ENCODE results near the gene L1CAM. TPM values are rescaled to one million over a fixed set of nuclear protein-coding genes. Genes with fewer than 3 reads are reported as not detected.
A peak's percentile ranks its signal among the peaks of the same experiment; 100 is the strongest.

The L1CAM gene
- polyA plus RNA-seq, 1 of the 3 experiments (the other 2 are of a cell fraction) = 1.9 TPM

DNA sequence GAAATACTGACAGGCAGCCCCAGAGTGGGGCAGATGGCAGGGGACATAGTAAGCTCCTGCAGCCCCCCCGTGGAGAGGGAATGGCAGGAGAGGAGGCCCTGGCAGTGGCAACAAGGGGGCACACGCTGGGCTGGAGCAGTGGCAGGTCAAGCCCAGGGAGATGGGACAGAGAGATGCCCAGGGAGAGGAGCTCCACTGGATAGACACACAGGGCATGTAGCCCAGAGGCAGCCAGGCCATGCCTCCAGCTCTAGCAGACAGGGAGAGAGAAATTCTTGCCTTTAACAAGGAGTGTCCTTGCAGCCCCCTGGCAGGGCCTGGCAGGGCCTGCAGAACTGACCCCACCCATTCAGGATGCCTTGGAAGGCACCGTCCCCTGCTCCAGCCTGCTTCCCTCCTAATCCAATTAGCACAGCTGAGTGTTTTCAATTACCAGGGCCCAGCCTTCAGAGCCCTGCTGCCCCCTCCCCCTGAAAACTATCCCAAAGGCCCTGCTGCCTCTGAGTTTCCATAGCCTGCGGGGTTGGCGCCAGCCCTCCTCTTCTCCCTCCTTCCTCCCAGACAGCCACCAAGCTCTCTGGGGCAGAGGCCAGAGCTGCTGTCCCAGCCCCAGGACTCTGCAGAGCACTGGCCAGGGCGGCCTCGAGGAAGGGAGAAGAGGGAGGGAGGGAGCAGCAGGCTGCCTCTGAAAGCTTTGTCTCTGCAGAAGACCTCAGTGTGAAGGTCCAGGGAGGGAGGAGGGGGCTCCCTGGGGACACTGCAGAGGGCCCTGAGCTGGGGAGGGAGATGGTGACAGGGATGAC is 12.5 kb downstream of the L1CAM start:
- peaks cover 0 to 48% of the 10 kb centered on the region in 2 experiments; a peak in 1 of 4 replicates for H3K4me1 ChIP-seq (ENCODE audit: control insufficient read depth in 1 of 2, insufficient read depth in 2 of 2, low read depth in 1 of 2, low read length in 1 of 2)
- no peaks in the 10 kb centered on the region for H3K9me2 ChIP-seq
- no peaks in the 10 kb centered on the region for H3K79me2 ChIP-seq (ENCODE audit: insufficient read depth)
- H4K20me1 ChIP-seq (ENCODE audit: insufficient read depth) = peaks cover 7% of the 10 kb centered on the region; the same call in 1 of the 2 replicates
- no peaks in the 10 kb centered on the region for H3F3A ChIP-seq (replicated peaks; ENCODE audit: insufficient read depth)
- 0 out of 2 replicates have a peak, but pooled peaks cover under 1% of the 10 kb centered on the region for H3K27me3 ChIP-seq (ENCODE audit: insufficient read depth)
- peak overlapping the region in 1 of 2 experiments; percentile 92; a peak in 2 of 4 replicates for H3K27ac ChIP-seq (ENCODE audit: low read depth in 2 of 2, low read length in 1 of 2)
- WGBS (ENCODE audit: low lambda C conversion rate) = 0% methylated on average over 5 of the region's 7 CpGs
- ChIA-PET POLR2A (interaction anchor here (0.6 to 1.6 kb wide), 7 partner anchors 8 to 79 kb away, joined by 3 to 5 read pairs (median 4); partner anchors contain the start of genes IDH3G, L1CAM and SSR4), CTCF (interaction anchor here (0.9 to 1.9 kb wide), 6 partner anchors 11 to 110 kb away, joined by 3 to 6 read pairs (median 4); partner anchors contain the start of gene PLXNB3)
- H3K36me3 ChIP-seq (replicated peaks in 1 of 2; ENCODE audit: control insufficient read depth in 1 of 2, insufficient read depth in 2 of 2, low read length in 1 of 2) = no peaks in the 10 kb centered on the region
- H3K9ac ChIP-seq = no peak overlapping the region
- H3K4me3 ChIP-seq (ENCODE audit: low read depth in 2 of 2, low read length in 1 of 2) = peak overlapping the region in 1 of 2 experiments; percentile 34; a peak in 1 of 4 replicates
- TF ChIP-seq FOXM1 (IDR thresholded peaks at IDR 0.05; ENCODE audit: low read depth) = no peak
- no peak for TF ChIP-seq RAD21 (IDR thresholded peaks at IDR 0.05; ENCODE audit: low read length)
- peak; percentile 36 for TF ChIP-seq CHD2 (IDR thresholded peaks at IDR 0.05; ENCODE audit: low read length, partially characterized antibody)
- TF ChIP-seq FOSL2 (IDR thresholded peaks at IDR 0.05; ENCODE audit: borderline replicate concordance, low read depth) = no peak
- TF ChIP-seq RCOR1 (IDR thresholded peaks at IDR 0.05; ENCODE audit: low read length) = peak; percentile 45; the same call in 1 of the 2 replicates
- TF ChIP-seq EP300 (IDR thresholded peaks at IDR 0.05; ENCODE audit: borderline replicate concordance in 1 of 2, low read depth in 1 of 2, low read length in 1 of 2) = peak in 1 of 2 experiments; percentile 65; a peak in 2 of 4 replicates
- TF ChIP-seq MXI1 (IDR thresholded peaks at IDR 0.05; ENCODE audit: low read depth, low read length) = 0 out of 2 replicates have a peak, but pooled peaks have one; percentile 21
- peak; percentile 73; the same call in 1 of the 2 replicates for TF ChIP-seq FOXJ3 (CRISPR knock-in tag; IDR thresholded peaks at IDR 0.05)
- no peak overlapping the region for H3K4me2 ChIP-seq
- peak; percentile 90 for DNase-seq
- no peak overlapping the region for H2AFZ ChIP-seq (ENCODE audit: low read depth)
- H3K9me3 ChIP-seq = no peaks in the 10 kb centered on the region

- H2AFZ ChIP-seq (ENCODE audit: low read depth) = no peak overlapping the region
- H4K20me1 ChIP-seq (ENCODE audit: insufficient read depth) = peaks cover 7% of the 10 kb centered on the region; the same call in 1 of the 2 replicates
- H3K27ac ChIP-seq (ENCODE audit: low read depth in 2 of 2, low read length in 1 of 2) = peak overlapping the region in 1 of 2 experiments; percentile 66; a peak in 2 of 4 replicates
- no peaks in the 10 kb centered on the region for H3K36me3 ChIP-seq (replicated peaks in 1 of 2; ENCODE audit: control insufficient read depth in 1 of 2, insufficient read depth in 2 of 2, low read length in 1 of 2)
- peak; percentile 23 for DNase-seq
- no peaks in the 10 kb centered on the region for H3K27me3 ChIP-seq (ENCODE audit: insufficient read depth)
- CTCF ChIA-PET = interaction anchor here (0.8 to 1.9 kb wide), 6 partner anchors 20 to 108 kb away, joined by 3 to 6 read pairs (median 5); partner anchors contain the start of gene PLXNB3
- no peak overlapping the region for H3K4me3 ChIP-seq (ENCODE audit: low read depth in 2 of 2, low read length in 1 of 2)
- H3K79me2 ChIP-seq (ENCODE audit: insufficient read depth) = no peaks in the 10 kb centered on the region
- TF ChIP-seq ZBTB33 (IDR thresholded peaks at IDR 0.05; ENCODE audit: borderline replicate concordance, low read depth) = no peak
- H3K4me2 ChIP-seq = no peak overlapping the region
- H3K9me2 ChIP-seq = no peaks in the 10 kb centered on the region
- H3K9me3 ChIP-seq = no peaks in the 10 kb centered on the region
- POLR2A ChIA-PET = interaction anchor here (1.1 kb wide), 1 partner anchor 78 kb away, joined by 3 read pairs; the partner anchor contains the start of genes IDH3G and SSR4
- no peak overlapping the region for H3K9ac ChIP-seq
- WGBS (ENCODE audit: low lambda C conversion rate) = 52% methylated on average over 18 of the region's 29 CpGs
- no peaks in the 10 kb centered on the region for H3F3A ChIP-seq (replicated peaks; ENCODE audit: insufficient read depth)
- H3K4me1 ChIP-seq (ENCODE audit: control insufficient read depth in 1 of 2, insufficient read depth in 2 of 2, low read depth in 1 of 2, low read length in 1 of 2) = peaks cover 0 to 38% of the 10 kb centered on the region in 2 experiments; a peak in 1 of 4 replicates
These were observed 13.8 kb downstream of the L1CAM start for GRCh38 chrX:153871946-153872878.

Measured in SK-N-SH (cell line).